Aorta (tissue), 5 donors: ENCODE measurements around the gene ALDH5A1. TPM values are rescaled to one million over a fixed set of nuclear protein-coding genes. Genes with fewer than 3 reads are reported as not detected.

Experiments used
- ATAC-seq: fragments of 200-7000 bp; cut with Tn5 transposase; one replicate; pipeline ENCODE4 v1.9.1; 2022; ENCODE audit warnings: moderate library complexity; ENCODE audit not compliant: low FRiP score
- DNase-seq, 2 donors: peaks; one replicate each; pipeline ENCODE4 v3.0.0-alpha.2; 2020
- H3K27ac ChIP-seq, 2 donors: one replicate each; pipeline ENCODE4 v1.5.1; 2013; ENCODE audit warnings: low read length in 2 of 2, mild to moderate bottlenecking in 2 of 2, moderate library complexity in 2 of 2, control low read depth in 1 of 2, inconsistent platforms in 1 of 2, low read depth in 1 of 2
- H3K27me3 ChIP-seq, 2 donors: one replicate each; pipeline ENCODE4 v1.6.1; 2013; ENCODE audit warnings: control low read depth in 1 of 2, low read length in 1 of 2, mild to moderate bottlenecking in 1 of 2, moderate library complexity in 1 of 2; ENCODE audit not compliant: insufficient read depth in 2 of 2, control insufficient read depth in 1 of 2
- H3K36me3 ChIP-seq, 2 donors: one replicate each; pipeline ENCODE4 v1.6.1; 2013; ENCODE audit warnings: control low read depth in 1 of 2, low read length in 1 of 2, mild to moderate bottlenecking in 1 of 2; ENCODE audit not compliant: insufficient read depth in 2 of 2, control insufficient read depth in 1 of 2
- H3K4me1 ChIP-seq, 2 donors: one replicate each; pipeline ENCODE4 v1.6.1; 2013; ENCODE audit warnings: low read length in 2 of 2, control low read depth in 1 of 2, mild to moderate bottlenecking in 1 of 2, moderate library complexity in 1 of 2; ENCODE audit not compliant: insufficient read depth in 2 of 2, control insufficient read depth in 1 of 2
- H3K4me3 ChIP-seq, 2 donors: one replicate each; pipeline ENCODE4 v1.5.1; 2013; ENCODE audit warnings: low read length in 2 of 2, control low read depth in 1 of 2, mild to moderate bottlenecking in 1 of 2
- H3K9me3 ChIP-seq: one replicate; pipeline ENCODE4 v1.6.1; 2013; ENCODE audit warnings: mild to moderate bottlenecking, low read length; ENCODE audit not compliant: control insufficient read depth
- WGBS, 2 donors: extraction: QIAGEN DNeasy Blood & Tissue Kit; methylation state at CpG; one replicate each; pipeline ENCODE4 v1.1.7; 2013; 5-methylcytosine and 5-hydroxymethylcytosine counted together
- intact Hi-C, 2 donors: fragments of 100-400 bp; cut with DNase I; formaldehyde crosslinking; loops; one replicate each; pipeline versions ENCODE4 v1.14.2 to v1.15.0; 2022
- polyA plus RNA-seq, 2 donors: library from polyadenylated mRNA; stranded (reverse); fragments of 200-250 nt; gene quantifications; one replicate each; pipeline ENCODE4 v1.2.3, GENCODE V29; 2013
- total RNA-seq, 2 donors: library from RNA; stranded (reverse); fragmentation: NEBNext Ultra II Directional; extraction: Animal tissue kit (Norgen Biotek cat#: 25700); gene quantifications; one replicate each; pipeline ENCODE4 v1.2.1, GENCODE V29; 2021
- donor health status: healthy with polysubstance abuse.
- donor health status: Bipolar disorder and iron deficiency.
- donor health status: DM: no; HTN: no; CAD: no.
- donor health status: DM: no; HTN: no; CAD: no.
- donor health status: DM: yes; HTN: yes; CAD: no.

The ALDH5A1 gene
- total and polyA plus RNA-seq, 4 donors, result 2.1 to 8.2 (median 5.0) TPM

DNA sequence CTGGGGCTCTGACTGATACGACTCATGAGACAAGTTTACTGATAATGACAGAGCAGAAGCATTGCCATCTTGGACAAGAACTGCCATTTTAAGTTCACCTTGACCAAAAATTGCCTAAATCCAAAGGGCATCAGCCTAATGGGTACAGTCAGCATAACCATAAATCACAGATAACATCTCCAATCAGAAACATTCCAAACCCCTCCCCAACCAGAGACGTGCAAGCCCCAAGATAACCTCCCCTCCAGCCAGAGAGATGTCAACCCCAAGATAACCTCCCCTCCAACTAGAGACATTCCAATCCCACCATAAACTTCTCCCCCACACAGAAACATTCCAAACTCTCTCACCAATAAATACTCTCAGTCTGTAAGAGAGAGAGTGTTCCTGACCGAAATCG lies 15.9 kb upstream of the ALDH5A1 start:
- Histone ChIP-seq H3K9me3 (no peaks in the 10 kb centered on the region), H3K27me3 (no peaks in the 10 kb centered on the region), H3K36me3 (no peaks in the 10 kb centered on the region), H3K4me1 (no peaks in the 10 kb centered on the region), H3K27ac (no peak overlapping the region), H3K4me3 (no peak overlapping the region)
- 71 to 74% methylated on average over 4 of the region's 4 CpGs for WGBS, 2 donors
- intact Hi-C loops, result no loop called here
- no peak for ATAC-seq
- no peak for DNase-seq

DNA sequence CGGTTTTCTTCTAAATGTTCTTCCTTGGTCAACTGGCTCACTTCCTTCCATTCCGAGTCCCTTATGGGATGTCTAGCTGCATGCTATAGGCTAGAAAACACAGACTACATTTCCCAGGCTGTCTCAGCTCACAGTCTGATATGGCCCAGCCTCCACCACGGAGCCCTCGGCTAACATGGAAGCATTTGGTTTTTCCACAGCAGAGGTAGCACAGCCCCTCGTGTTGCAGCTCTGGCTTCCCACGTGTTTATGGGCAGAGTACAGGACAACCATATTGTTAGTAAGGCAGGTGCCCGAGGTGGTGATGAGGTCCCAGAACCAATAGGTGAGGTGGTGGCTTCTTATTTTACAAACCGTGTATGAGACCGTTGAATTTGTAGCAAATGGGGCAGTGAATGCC lies 14.1 kb upstream of the ALDH5A1 start:
- no peaks in the 10 kb centered on the region for H3K4me1 ChIP-seq
- ATAC-seq, result no peak
- H3K27ac ChIP-seq, result no peak overlapping the region
- no peaks in the 10 kb centered on the region for H3K9me3 ChIP-seq
- no peaks in the 10 kb centered on the region for H3K36me3 ChIP-seq
- H3K27me3 ChIP-seq, result no peaks in the 10 kb centered on the region
- intact Hi-C loops, result no loop called here
- no peak for DNase-seq
- 91 to 93% methylated on average over 9 of the region's 9 CpGs for WGBS, 2 donors
- H3K4me3 ChIP-seq, result no peak overlapping the region

DNA sequence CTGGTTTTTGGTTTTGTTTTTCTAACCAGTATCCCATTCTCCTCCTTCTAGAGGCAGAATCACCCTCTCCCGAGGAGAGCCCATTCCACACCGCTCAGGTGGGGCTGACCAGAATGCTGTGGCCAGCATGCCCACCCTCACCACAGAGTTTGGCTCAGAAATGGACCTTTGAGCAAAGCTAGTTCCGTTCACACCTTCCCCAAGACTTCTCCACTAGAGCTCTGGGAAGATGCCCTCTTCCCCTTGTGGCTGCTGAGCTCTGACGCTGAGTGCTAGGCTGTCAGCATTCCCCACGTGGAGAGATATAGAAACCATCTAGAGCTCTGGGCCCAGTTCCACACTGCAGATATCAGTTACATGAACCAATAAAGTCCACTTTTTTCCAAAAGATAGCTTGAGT lies 13.3 kb upstream of the ALDH5A1 start:
- Histone ChIP-seq H3K36me3 (no peaks in the 10 kb centered on the region), H3K27ac (no peak overlapping the region), H3K9me3 (no peaks in the 10 kb centered on the region), H3K4me1 (no peaks in the 10 kb centered on the region), H3K27me3 (no peaks in the 10 kb centered on the region), H3K4me3 (no peak overlapping the region)
- no peak for ATAC-seq
- WGBS, 2 donors, result 90% methylated on average over 5 of the region's 5 CpGs
- DNase-seq, result no peak
- intact Hi-C loops, result no loop called here

DNA sequence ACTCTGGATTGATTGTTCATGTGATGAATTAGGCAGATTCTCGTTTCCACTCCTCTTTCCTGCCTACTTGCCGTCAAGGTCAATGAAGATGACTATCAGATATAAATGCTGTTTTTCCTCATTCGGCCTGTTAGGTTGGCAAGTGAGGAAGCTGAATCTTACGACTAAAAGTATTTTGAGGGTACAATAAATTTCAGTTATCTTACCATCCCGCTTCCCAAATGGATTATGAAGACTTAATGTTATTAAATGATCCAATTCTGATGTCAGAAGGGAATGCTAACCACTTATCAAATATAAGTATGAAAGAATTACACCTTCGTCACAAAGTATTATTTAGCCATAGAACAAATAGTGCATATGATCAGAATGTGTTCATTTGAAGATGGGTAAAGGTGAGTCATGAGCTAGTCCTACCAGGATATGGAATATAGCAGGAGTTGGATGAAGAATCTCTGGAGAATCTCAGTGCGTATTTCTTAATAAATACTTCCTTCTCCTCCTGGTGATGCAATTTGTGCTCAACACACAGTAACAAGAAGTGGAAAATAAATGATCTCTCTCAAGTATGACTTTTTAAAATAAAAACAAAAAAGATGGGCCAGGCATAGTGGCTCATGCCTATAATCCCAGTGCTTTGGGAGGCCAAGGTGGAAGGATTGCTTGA lies 10.0 kb upstream of the ALDH5A1 start:
- ATAC-seq, result no peak
- WGBS, 2 donors, result 94 to 97% methylated on average over 7 of the region's 7 CpGs

DNA sequence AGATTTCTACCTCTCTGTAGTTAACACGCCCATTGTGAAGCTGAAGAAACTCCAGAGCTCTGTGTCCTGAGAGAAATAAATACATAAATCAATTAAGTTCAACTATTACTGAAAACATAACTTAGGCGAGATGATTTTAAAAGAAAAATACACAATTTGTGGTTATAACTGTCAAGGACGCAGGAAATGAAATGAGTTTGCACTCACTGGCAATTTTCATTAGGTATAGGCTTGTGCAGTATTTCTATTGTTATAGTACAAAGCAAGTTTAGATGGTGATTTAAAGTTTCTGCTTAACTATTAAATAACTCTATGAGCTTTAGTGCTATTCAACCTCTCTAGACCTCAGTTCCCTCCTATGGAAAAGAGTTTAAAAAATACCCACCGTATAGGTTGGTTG lies 8.7 kb upstream of the ALDH5A1 start:
- Histone ChIP-seq H3K36me3 (no peaks in the 10 kb centered on the region), H3K27me3 (no peaks in the 10 kb centered on the region), H3K4me3 (no peak overlapping the region), H3K4me1 (no peaks in the 10 kb centered on the region), H3K27ac (no peak overlapping the region), H3K9me3 (no peaks in the 10 kb centered on the region)
- ATAC-seq, result no peak
- no peak for DNase-seq
- WGBS, 2 donors, result 86 to 90% methylated on average over 4 of the region's 4 CpGs
- intact Hi-C loops, result no loop called here

More for the DNA sequence above, 10.0 kb upstream of the ALDH5A1 start:
- intact Hi-C loops, result no loop called here
- H3K27me3 ChIP-seq, result no peaks in the 10 kb centered on the region
- no peaks in the 10 kb centered on the region for H3K9me3 ChIP-seq
- H3K27ac ChIP-seq, result no peak overlapping the region
- no peak overlapping the region for H3K4me3 ChIP-seq
- no peaks in the 10 kb centered on the region for H3K36me3 ChIP-seq
- DNase-seq, result no peak
- H3K4me1 ChIP-seq, result no peaks in the 10 kb centered on the region

DNA sequence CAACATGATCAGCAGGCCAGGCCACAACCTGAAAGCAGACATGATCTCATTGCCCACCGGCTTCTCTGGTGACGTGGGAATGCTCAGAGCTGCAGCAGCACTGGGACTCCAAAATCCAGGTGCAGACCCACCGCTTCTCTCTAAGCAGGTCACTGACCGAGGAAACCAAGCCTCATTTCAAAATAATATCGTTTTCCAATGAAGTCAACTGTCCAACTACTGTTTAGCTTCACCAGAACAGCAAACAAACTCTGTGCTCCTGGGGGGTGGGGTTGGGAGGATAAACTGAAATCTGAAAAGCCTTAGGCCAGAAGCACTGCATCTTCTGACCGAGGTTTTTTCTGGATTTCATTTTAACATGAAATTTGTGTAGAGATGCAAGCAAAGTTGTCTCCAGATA lies 5.3 kb upstream of the ALDH5A1 start, which contains the start of gene GPLD1:
Gene GPLD1, minus strand, starts transcription at position 109 of the 400 bp plus-strand sequence. Its CDS starts 67 bp downstream, at position 42.
- Histone ChIP-seq H3K9me3 (no peaks in the 10 kb centered on the region), H3K27me3 (no peaks in the 10 kb centered on the region), H3K4me1 (no peaks in the 10 kb centered on the region), H3K4me3 (no peak within 1 kb of the TSS), H3K36me3 (no peaks in the 10 kb centered on the region), H3K27ac (no peak within 1 kb of the TSS)
- ATAC-seq, result no peak
- no peak for DNase-seq
- WGBS, 2 donors, result 91 to 93% methylated on average over 6 of the region's 6 CpGs
- intact Hi-C loops, result no loop called here

DNA sequence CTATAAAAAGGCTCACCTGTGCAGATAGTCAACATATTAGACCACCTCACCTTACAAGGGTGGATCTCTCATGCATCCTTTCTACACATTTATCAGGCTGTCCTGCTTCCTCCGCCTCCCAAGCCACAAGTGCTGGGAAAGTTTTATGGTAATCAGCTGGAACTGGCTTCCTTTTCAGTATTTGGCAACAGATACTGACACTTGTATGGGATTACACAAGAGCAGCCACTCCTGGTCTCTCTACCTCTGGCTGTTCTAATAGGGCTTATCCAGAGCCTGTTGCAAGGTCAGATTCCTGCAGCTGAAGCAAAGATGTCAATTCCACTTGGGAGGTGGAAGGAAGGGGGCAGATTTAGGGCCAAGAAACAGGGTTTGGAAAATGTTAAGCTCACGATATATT lies 4.9 kb upstream of the ALDH5A1 start:
- ATAC-seq, result no peak
- WGBS, 2 donors, result 71 to 79% methylated on average over 2 of the region's 2 CpGs

DNA sequence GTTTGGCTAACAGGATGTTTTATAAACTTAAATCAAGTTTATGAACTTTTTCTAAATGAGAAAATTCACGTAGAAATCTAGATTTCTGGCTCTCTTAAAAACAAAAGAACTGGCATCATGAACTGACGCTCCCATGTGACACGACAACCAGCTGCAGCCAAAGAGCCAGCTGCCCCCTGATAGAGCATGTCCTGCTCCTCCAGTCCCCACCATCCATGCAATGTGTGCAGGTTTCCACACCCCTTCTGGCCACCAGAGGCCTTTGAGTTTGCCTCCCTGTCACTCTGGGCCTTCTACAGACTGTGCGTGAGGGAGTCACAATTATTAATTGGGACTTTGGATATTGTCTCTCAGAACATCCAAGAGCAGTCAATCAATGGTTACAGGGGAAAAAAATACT lies 3.8 kb upstream of the ALDH5A1 start:
- Histone ChIP-seq H3K27ac (no peak overlapping the region), H3K4me3 (no peak overlapping the region), H3K9me3 (no peaks in the 10 kb centered on the region), H3K36me3 (no peaks in the 10 kb centered on the region), H3K27me3 (no peaks in the 10 kb centered on the region), H3K4me1 (no peaks in the 10 kb centered on the region)
- no peak for DNase-seq
- WGBS, 2 donors, result 50 to 57% methylated on average over 4 of the region's 4 CpGs
- intact Hi-C loops, result loop anchor here in 1 of 2 donors (10.0 kb wide), 1 partner anchor 56 kb away; no protein-coding TSS in a partner anchor
- ATAC-seq, result no peak

More for the DNA sequence above, 4.9 kb upstream of the ALDH5A1 start:
- no peak overlapping the region for H3K4me3 ChIP-seq
- no peaks in the 10 kb centered on the region for H3K4me1 ChIP-seq
- H3K36me3 ChIP-seq, result no peaks in the 10 kb centered on the region
- H3K27ac ChIP-seq, result no peak overlapping the region
- H3K27me3 ChIP-seq, result no peaks in the 10 kb centered on the region
- H3K9me3 ChIP-seq, result no peaks in the 10 kb centered on the region
- DNase-seq, result no peak
- intact Hi-C loops, result loop anchor here in 1 of 2 donors (10.0 kb wide), 1 partner anchor 55 kb away; no protein-coding TSS in a partner anchor

DNA sequence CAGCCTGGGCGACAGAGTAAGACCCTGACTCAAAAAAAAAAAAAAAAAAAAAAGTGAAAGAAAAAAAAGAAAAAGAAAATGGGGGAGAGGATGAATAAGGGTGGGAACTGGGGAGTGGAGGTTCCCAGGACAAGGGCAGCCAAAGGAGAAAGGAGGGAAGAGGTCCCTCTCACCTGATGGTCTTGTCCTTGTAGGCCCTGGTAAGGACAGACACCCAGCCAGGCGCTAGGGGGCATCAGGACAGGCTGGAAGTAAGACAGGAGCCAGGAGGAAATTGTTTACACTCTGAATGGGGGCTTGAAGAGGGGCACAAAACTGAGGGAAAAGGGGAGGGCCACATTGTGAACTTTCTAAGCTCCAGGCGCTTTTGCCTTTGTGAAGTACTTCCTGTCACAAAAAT lies 2.3 kb upstream of the ALDH5A1 start:
- no peaks in the 10 kb centered on the region for H3K36me3 ChIP-seq
- DNase-seq (no peak), ATAC-seq (no peak)
- no peaks in the 10 kb centered on the region for H3K4me1 ChIP-seq
- intact Hi-C loops, result loop anchor here in 1 of 2 donors (10.0 kb wide), 1 partner anchor 58 kb away; no protein-coding TSS in a partner anchor
- H3K27ac ChIP-seq, result no peak overlapping the region
- H3K27me3 ChIP-seq, result no peaks in the 10 kb centered on the region
- H3K4me3 ChIP-seq, result no peak overlapping the region
- H3K9me3 ChIP-seq, result no peaks in the 10 kb centered on the region
- 90% methylated on average over 3 of the region's 3 CpGs for WGBS, 2 donors
